ENCODE data around the gene CLEC4G.
"Not testable (repeated sequence)": the region's sequence is repeated elsewhere in the genome, so short reads cannot be mapped to it uniquely, and the experiment has no call there.

CLEC4G gene

GRCh38 chr19:7748756-7749155, 16.8 kb upstream of the CLEC4G start:
- Histone ChIP-seq H3K4me1 (no peaks in the 10 kb centered on the region), H3K4me3 (ENCODE audit: low read depth, low read length) (no peak overlapping the region), H3K27me3 (no peaks in the 10 kb centered on the region; the same call in 1 of the 2 replicates), H3K9me3 (no peaks in the 10 kb centered on the region; the same call in none of the 2 replicates), H3K36me3 (no peaks in the 10 kb centered on the region)
- no peak for DNase-seq
- TF ChIP-seq CTCF (IDR thresholded peaks at IDR 0.05; ENCODE audit: low read depth, low read length): no peak

GRCh38 chr19:7748171-7748570, 16.3 kb upstream of the CLEC4G start:
- Histone ChIP-seq H3K4me3 (ENCODE audit: low read depth, low read length) (no peak overlapping the region), H3K4me1 (no peaks in the 10 kb centered on the region), H3K9me3 (no peaks in the 10 kb centered on the region; the same call in none of the 2 replicates), H3K27me3 (no peaks in the 10 kb centered on the region; the same call in 1 of the 2 replicates), H3K36me3 (no peaks in the 10 kb centered on the region)
- no peak for DNase-seq
- no peak for TF ChIP-seq CTCF (IDR thresholded peaks at IDR 0.05; ENCODE audit: low read depth, low read length)

GRCh38 chr19:7746903-7747884, 15.3 kb upstream of the CLEC4G start, which contains the start of gene CD209:
Gene CD209, minus strand, starts transcription at chr19:7747534. Its CDS starts 23 bp downstream, at chr19:7747511.
- no peak for TF ChIP-seq CTCF (IDR thresholded peaks at IDR 0.05; ENCODE audit: low read depth, low read length)
- Histone ChIP-seq H3K4me1 (no peaks in the 10 kb centered on the region), H3K36me3 (no peaks in the 10 kb centered on the region), H3K4me3 (ENCODE audit: low read depth, low read length) (no peak within 1 kb of the TSS), H3K27me3 (no peaks in the 10 kb centered on the region), H3K9me3 (no peaks in the 10 kb centered on the region; the same call in none of the 2 replicates)
- no peak for DNase-seq

GRCh38 chr19:7746306-7746705, 14.4 kb upstream of the CLEC4G start:
- not testable (repeated sequence) for H3K36me3 ChIP-seq; H3K4me1 ChIP-seq; H3K9me3 ChIP-seq; H3K4me3 ChIP-seq (ENCODE audit: low read depth, low read length); DNase-seq; H3K27me3 ChIP-seq

- no peak for DNase-seq
- H3K9me3 ChIP-seq: no peaks in the 10 kb centered on the region; the same call in none of the 2 replicates
- H3K36me3 ChIP-seq: no peaks in the 10 kb centered on the region
- no peak overlapping the region for H3K4me3 ChIP-seq (ENCODE audit: low read depth, low read length)
- no peaks in the 10 kb centered on the region for H3K4me1 ChIP-seq
- TF ChIP-seq CTCF (IDR thresholded peaks at IDR 0.05; ENCODE audit: low read depth, low read length): no peak
- no peaks in the 10 kb centered on the region for H3K27me3 ChIP-seq
These were observed 13.2 kb upstream of the CLEC4G start for GRCh38 chr19:7744871-7745650.

- Histone ChIP-seq H3K36me3 (no peaks in the 10 kb centered on the region), H3K27me3 (no peaks in the 10 kb centered on the region), H3K4me3 (ENCODE audit: low read depth, low read length) (no peak overlapping the region), H3K9me3 (no peaks in the 10 kb centered on the region; the same call in none of the 2 replicates), H3K4me1 (no peaks in the 10 kb centered on the region)
- no peak for TF ChIP-seq CTCF (IDR thresholded peaks at IDR 0.05; ENCODE audit: low read depth, low read length)
- no peak for DNase-seq
These were observed 12.4 kb upstream of the CLEC4G start for GRCh38 chr19:7744199-7744786.

Data from BE2C (cell line).